Fibroblast of lung (primary cell): Measurements from ENCODE around the gene HOXB13.

Source experiments
- EZH2 ChIP-seq: IDR thresholded peaks from 2 replicates; pipeline ENCODE4 v1.5.1; 2012; ENCODE audit warnings: low read length, control low read depth, mild to moderate bottlenecking; ENCODE audit errors: missing control alignments
- TF ChIP-seq, protein P1 (sequence below), 2 donors: IDR thresholded peaks in 1 of 2; conservative IDR thresholded peaks in 1 of 2; 1 replicate in 1 of 2; 2 replicates in 1 of 2; pipeline ENCODE4 v1.5.1; 2011 to 2012; ENCODE audit warnings: low read length in 2 of 2, control low read depth in 1 of 2, inconsistent platforms in 1 of 2, low read depth in 1 of 2, mild to moderate bottlenecking in 1 of 2

DNA sequence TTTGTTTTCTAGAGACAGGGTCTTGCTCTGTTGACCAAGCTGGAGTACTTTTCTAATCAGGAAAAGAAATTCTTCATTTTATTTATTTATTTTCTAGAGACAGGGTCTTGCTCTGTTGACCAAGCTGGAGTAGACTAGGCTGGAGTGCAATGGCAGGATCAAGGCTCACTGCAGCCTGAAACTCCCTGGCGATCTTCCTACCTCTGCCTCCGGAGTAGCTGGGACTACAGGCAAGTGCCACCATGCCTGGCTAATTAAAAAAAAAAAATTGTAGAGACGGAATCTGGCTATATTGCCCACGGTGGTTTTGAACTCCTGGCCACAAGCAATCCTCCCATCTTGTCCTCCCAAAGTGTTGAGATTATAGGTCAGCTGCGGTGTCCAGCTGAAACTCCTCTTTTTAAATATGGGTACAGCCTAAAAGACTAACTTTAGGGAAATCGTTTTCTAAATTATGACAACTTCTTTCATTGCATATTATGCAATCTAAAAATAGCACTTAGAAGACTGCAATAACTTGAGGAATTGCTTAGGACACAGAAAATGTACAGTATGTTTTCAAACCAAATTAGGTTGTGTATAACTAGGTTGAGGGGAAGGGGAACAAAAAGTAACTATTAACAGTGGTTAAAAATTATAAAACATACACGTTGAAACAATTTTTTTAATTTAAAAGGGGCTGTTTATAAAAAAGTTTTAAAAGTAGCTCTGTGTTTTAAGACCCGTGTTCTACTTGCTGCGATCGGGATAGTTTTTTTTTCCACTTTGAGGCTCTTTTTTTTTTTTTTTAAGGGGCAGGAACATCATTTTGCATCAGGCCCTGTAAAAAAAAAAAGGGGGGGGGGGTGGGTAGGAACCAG is 11.0 kb downstream of the HOXB13 start:
- TF ChIP-seq, protein P1, sequence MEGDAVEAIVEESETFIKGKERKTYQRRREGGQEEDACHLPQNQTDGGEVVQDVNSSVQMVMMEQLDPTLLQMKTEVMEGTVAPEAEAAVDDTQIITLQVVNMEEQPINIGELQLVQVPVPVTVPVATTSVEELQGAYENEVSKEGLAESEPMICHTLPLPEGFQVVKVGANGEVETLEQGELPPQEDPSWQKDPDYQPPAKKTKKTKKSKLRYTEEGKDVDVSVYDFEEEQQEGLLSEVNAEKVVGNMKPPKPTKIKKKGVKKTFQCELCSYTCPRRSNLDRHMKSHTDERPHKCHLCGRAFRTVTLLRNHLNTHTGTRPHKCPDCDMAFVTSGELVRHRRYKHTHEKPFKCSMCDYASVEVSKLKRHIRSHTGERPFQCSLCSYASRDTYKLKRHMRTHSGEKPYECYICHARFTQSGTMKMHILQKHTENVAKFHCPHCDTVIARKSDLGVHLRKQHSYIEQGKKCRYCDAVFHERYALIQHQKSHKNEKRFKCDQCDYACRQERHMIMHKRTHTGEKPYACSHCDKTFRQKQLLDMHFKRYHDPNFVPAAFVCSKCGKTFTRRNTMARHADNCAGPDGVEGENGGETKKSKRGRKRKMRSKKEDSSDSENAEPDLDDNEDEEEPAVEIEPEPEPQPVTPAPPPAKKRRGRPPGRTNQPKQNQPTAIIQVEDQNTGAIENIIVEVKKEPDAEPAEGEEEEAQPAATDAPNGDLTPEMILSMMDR (conservative IDR thresholded peaks at IDR 0.05 in 1 of 2, IDR thresholded peaks at IDR 0.05 in 1 of 2; ENCODE audit: low read depth in 1 of 2, low read length in 2 of 2), result no peak
- TF ChIP-seq EZH2, result no peak
